K562 (cell line): ENCODE data around the gene MYL11. TPM values are rescaled to one million over a fixed set of nuclear protein-coding genes. Genes with fewer than 3 reads are reported as not detected.

Source experiments
- TSHZ1 ChIP-seq: fragments of 250-450 bp; sonication (Bioruptor Pico); IDR thresholded peaks from 2 replicates; pipeline ENCODE4 v1.4.0; 2020; ENCODE audit warnings: mild to moderate bottlenecking, moderate library complexity
- ZBTB26 ChIP-seq: fragments of 450-650 bp; formaldehyde crosslinking; IDR thresholded peaks from 2 replicates; pipeline ENCODE4 v1.4.0; 2022; ENCODE audit warnings: missing genetic modification characterization
- ZNF592 ChIP-seq: fragments of 450-650 bp; IDR thresholded peaks from 2 replicates; pipeline ENCODE4 v1.6.1; 2017; ENCODE audit warnings: antibody characterized with exemption, mild to moderate bottlenecking
- polyA plus RNA-seq, 8 experiments: library from polyadenylated mRNA; depleted of rRNA in 4 of 8; stranded (reverse) in 5 of 8; unstranded in 3 of 8; fragments of >200 nt; fragmentation: Nextera tagmentation in 2 of 8; fragmentation: Illumina TruSeq in 1 of 8; extraction: Ambion mirVana in 2 of 8; extraction: Trizol in 1 of 8; gene quantifications; 2 replicates each; pipeline versions ENCODE4 v1.2.1 to v1.2.3, GENCODE V29; 2011 to 2014; ENCODE audit warnings: inconsistent platforms in 1 of 8, missing spikeins in 1 of 8
- total RNA-seq, 7 experiments: library from RNA; depleted of rRNA in 6 of 7; stranded (reverse); fragments of >200 nt in 6 of 7; fragmentation: Illumina TruSeq in 2 of 7; extraction: Trizol in 2 of 7; gene quantifications; 2 replicates each; pipeline versions ENCODE4 v1.2.1 to v1.2.3, GENCODE V29; 2011 to 2021; ENCODE audit warnings: low replicate concordance in 1 of 7

The MYL11 gene
- total and polyA plus RNA-seq, 9 of the 15 experiments (the other 6 are each of a cell fraction or from before 2014, with no cell fraction given): 0.31 to 1.5 (median 0.73) TPM; not detected in 4

GRCh38 chr16:30395992-30396585 lies 21.5 kb downstream of the MYL11 start (continued):
- TF ChIP-seq ZNF592 (no peak), TSHZ1 (CRISPR knock-in tag) (no peak), ZBTB26 (0 out of 2 replicates have a peak, but pooled peaks have one; percentile 13)
